LHCN-M2 (cell line): ENCODE measurements around the gene UNKL. TPM values are rescaled to one million over a fixed set of nuclear protein-coding genes. Genes with fewer than 3 reads are reported as not detected.

ENCODE experiments used
- total RNA-seq: library from RNA; depleted of rRNA; stranded (reverse); fragments of >200 nt; gene quantifications from 2 replicates; pipeline ENCODE4 v1.2.3, GENCODE V29; 2014; rRNA removed

Gene UNKL
- total RNA-seq, 1 experiment from 2014 or later: 14.6 TPM

Other genes starting within 250 kb of the UNKL start
- not detected in 2 replicates for gene TPSG1, start 189.4 kb downstream of the UNKL start, total RNA-seq
- not detected in 2 replicates for gene TPSB2, start 184.5 kb downstream of the UNKL start, total RNA-seq
- gene TPSAB1, start 174.0 kb downstream of the UNKL start, total RNA-seq: not detected in 2 replicates
- gene TPSD1, start 158.6 kb downstream of the UNKL start, total RNA-seq: not detected in 2 replicates
- 49.2 and 78.2 TPM in 2 replicates for gene UBE2I, start 105.1 kb downstream of the UNKL start, total RNA-seq
- 0.46 and 0.51 TPM in 2 replicates for gene BAIAP3, start 81.1 kb downstream of the UNKL start, total RNA-seq
- 114 and 124 TPM in 2 replicates for gene TSR3, start 62.8 kb downstream of the UNKL start, total RNA-seq
- gene GNPTG, start 62.8 kb downstream of the UNKL start, total RNA-seq: 46.4 and 54.4 TPM in 2 replicates
- 13.2 and 17.2 TPM in 2 replicates for gene UQCC4, start 6.0 kb upstream of the UNKL start, total RNA-seq
- not detected in 2 replicates for gene PERCC1, start 16.4 kb upstream of the UNKL start, total RNA-seq
- 0.06 TPM in 2 replicates for gene CCDC154, start 29.9 kb upstream of the UNKL start, total RNA-seq
- gene CLCN7, start 60.3 kb upstream of the UNKL start, total RNA-seq: 42.8 and 55.6 TPM in 2 replicates
- not detected in 2 replicates for gene PTX4, start 74.2 kb upstream of the UNKL start, total RNA-seq
- gene TELO2, start 78.7 kb upstream of the UNKL start, total RNA-seq: 30.3 and 32.9 TPM in 2 replicates
- gene TMEM204, start 119.0 kb upstream of the UNKL start, total RNA-seq: not detected in 2 replicates
- gene IFT140, start 197.4 kb upstream of the UNKL start, total RNA-seq: 9.9 and 18.3 TPM in 2 replicates
- 6.9 and 7.9 TPM in 2 replicates for gene CRAMP1, start 197.7 kb upstream of the UNKL start, total RNA-seq